ENCODE data around the gene PRICKLE3.

- no peak for TF ChIP-seq CTCF (conservative IDR thresholded peaks at IDR 0.05 in 1 of 2, IDR thresholded peaks at IDR 0.05 in 1 of 2; ENCODE audit: low read depth in 1 of 2, low read length in 2 of 2)
- TF ChIP-seq EZH2 (IDR thresholded peaks at IDR 0.05; ENCODE audit: low read length, missing control alignments): no peak
Observed at GRCh38 chrX:49210406-49210805, 24.2 kb upstream of the PRICKLE3 start.

All from fibroblast of lung (primary cell).